Fibroblast of pulmonary artery (primary cell): Measurements from ENCODE around the gene RAB11FIP3.
"Not testable (repeated sequence)": the region's sequence is repeated elsewhere in the genome, so short reads cannot be mapped to it uniquely, and the experiment has no call there.

Experiments used
- DNase-seq: peaks from one replicate; pipeline ENCODE4 v3.0.0-alpha.2; 2010; ENCODE audit warnings: low read depth
- H3K4me3 ChIP-seq: replicated peaks from 2 replicates; pipeline ENCODE4 v1.5.1; 2011; ENCODE audit warnings: low read depth, mild to moderate bottlenecking, control low read depth, low read length, moderate library complexity
- TF ChIP-seq, protein P1 (sequence below): IDR thresholded peaks from 2 replicates; pipeline ENCODE4 v1.5.1; 2011; ENCODE audit warnings: mild to moderate bottlenecking, control low read depth, low read length, inconsistent platforms; ENCODE audit errors: missing control alignments

Gene RAB11FIP3

DNA sequence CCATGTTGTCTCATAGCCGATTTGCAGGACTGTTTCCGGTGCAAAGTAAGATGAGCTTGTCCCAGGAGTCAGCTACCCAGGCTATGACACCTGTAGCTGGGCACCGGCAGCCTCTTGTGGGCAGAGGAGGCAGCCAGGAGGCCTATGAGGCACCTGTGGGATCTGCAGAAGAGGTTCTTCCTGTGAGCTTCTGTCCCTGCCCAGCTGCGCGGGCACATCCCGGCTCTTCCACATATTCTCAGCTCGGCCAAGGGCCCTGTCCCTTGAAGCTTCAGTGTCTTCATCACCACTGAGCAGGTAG, 80.7 kb downstream of the RAB11FIP3 start:
- DNase-seq = no peak
- TF ChIP-seq, protein P1, sequence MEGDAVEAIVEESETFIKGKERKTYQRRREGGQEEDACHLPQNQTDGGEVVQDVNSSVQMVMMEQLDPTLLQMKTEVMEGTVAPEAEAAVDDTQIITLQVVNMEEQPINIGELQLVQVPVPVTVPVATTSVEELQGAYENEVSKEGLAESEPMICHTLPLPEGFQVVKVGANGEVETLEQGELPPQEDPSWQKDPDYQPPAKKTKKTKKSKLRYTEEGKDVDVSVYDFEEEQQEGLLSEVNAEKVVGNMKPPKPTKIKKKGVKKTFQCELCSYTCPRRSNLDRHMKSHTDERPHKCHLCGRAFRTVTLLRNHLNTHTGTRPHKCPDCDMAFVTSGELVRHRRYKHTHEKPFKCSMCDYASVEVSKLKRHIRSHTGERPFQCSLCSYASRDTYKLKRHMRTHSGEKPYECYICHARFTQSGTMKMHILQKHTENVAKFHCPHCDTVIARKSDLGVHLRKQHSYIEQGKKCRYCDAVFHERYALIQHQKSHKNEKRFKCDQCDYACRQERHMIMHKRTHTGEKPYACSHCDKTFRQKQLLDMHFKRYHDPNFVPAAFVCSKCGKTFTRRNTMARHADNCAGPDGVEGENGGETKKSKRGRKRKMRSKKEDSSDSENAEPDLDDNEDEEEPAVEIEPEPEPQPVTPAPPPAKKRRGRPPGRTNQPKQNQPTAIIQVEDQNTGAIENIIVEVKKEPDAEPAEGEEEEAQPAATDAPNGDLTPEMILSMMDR = no peak
- H3K4me3 ChIP-seq = no peak overlapping the region

DNA sequence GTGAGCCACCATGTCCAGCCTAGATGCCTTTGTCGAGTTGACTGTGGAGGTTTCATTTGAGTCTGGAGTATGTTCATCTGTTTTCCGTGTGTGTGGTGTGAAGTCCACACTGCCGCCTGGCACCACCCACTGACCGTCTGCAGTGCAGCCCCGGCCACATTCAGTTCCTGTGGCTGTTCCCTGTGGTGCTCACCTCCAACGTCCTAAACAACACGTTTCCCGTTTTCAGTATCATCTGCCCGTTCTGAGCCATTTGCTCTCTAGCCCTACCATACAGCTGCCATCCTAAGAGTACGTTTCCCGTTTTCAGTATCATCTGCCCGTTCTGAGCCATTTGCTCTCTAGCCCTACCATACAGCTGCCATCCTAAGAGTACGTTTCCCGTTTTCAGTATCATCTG, 82.1 kb downstream of the RAB11FIP3 start:
- not testable (repeated sequence) for H3K4me3 ChIP-seq, DNase-seq

DNA sequence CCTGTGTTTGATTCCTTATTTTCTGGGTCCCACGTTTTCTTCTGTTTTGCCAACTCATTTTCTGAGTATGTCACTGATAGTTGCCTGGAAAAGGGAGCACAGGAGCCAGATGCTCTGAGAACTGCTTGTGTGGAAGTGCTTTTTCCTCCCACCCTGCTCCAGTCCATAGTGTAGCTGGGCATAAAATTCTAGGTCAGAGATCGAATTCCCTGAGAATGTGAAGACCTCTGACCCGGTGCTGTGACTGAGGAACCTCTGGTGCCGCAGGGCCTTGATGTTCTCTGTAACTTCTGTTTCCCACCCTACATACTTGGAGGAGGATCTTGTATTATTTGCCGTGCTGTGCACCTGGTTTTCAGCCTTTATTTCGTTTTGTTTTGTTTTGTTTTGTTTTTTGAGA, 82.5 kb downstream of the RAB11FIP3 start:
- no peak for DNase-seq
- TF ChIP-seq, protein P1 = no peak
- no peak overlapping the region for H3K4me3 ChIP-seq

DNA sequence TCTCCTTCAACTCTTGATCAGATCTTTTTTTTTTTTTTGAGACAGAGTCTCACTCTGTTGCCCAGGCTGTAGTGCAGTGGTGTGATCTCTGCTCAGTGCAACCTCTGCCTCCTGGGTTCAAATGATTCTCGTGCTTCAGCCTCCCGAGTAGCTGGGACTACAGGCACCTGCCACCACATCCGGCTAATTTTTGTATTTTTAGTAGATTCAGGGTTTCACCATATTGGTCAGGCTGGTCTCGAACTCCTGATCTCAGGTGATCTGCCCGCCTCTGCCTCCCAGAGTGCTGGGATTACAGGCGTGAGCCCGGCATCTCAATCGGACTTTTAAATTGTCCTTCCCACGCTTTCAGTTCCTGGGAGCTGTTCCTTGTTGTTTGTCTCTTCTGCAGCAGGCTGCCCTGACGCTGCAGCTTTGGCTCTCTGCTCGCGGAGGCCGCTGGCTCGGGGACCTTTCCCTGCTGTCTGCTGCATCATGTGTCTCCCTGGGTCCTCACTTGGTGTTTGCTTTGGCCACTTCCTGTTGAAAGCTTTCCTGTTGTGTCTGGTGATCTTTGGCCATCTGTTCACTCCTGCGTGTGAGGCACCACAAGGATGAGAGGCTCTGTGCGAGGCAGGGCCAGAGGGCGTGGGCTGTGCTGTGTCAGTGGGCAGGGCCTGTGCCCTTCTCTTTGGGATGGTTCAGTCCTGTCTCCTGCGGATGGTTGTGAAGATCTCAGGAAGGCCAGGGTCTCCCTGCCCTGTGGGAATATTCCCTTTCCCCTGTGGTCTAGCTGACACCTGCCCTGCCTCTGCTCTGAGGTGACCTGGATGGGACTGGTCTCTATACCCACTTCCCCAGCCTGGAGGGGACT, 83.7 kb downstream of the RAB11FIP3 start:
- no peak overlapping the region for H3K4me3 ChIP-seq
- DNase-seq = peak; percentile 14
- TF ChIP-seq, protein P1 = no peak

DNA sequence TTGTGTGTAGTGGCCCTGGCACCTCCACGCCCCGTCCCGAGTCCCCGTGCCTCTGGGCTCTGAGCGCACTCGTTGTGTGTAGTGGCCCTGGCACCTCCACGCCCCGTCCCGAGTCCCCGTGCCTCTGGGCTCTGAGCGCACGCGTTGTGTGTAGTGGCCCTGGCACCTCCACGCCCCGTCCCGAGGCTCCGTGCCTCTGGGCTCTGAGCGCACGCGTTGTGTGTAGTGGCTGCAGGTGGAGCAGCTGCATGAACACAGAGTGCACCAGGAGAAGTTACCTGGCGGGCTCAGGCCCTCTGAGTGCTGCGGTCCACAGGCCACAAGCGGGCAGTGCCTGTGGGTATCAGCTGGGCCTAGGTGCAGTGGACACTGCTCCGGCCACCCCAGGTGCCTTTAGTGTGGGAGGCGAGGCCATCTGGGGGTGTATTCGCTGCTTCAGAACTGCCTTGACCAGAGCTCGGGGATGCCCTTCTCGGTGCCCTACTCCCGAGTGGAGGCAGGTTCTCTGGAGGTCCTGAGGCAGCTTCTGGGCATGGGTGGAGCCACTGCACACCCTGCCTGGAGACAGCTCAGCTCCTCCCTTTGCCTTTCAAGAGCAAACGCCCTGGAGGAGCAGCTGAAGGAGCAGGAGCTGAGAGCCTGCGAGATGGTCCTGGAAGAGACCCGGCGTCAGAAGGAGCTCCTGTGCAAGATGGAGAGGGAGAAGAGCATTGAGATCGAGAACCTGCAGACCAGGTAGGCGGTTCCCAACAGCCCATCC, 84.8 kb downstream of the RAB11FIP3 start:
- no peak overlapping the region for H3K4me3 ChIP-seq
- TF ChIP-seq, protein P1 = no peak
- DNase-seq = no peak

DNA sequence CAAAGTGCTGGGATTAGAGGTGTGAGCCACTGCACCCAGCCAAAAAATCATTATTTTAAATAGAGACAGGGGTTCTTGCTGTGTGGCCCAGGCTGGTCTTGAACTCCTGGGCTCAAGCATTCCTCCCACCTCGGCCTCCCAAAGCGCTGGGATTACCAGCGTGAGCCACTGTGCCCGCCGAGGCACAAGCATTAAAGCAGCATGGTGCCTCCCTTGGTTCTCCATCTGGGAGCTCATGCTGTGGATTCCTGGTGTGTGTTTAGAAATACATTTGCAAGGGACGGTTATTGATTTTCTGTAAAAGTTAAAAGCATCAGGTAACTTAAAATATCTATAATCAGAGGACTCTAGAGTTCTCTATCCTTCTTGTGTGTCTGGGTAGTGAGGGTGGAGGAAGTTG, 87.4 kb downstream of the RAB11FIP3 start:
- no peak for DNase-seq
- TF ChIP-seq, protein P1 = no peak
- H3K4me3 ChIP-seq = no peak overlapping the region

DNA sequence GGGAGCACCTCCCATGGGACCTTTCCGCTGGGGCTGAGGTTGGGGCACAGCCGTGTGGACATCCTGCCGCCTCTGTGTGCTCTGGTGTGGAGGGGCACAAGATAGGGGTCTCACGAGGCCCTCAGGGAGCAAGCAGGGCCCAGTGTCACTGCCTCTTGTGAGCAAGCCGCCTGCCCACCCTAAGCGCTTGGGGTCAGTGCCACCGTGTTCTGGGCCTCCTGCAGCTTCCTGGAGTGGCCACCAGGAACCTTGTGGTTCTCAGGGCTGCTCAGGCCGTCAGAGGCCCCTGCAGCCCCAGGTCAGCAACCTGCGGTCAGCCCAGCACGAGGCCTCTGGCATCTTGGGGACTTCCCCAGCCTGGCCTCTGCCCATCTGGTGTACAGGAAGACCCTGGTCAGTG, 88.5 kb downstream of the RAB11FIP3 start:
- TF ChIP-seq, protein P1 = no peak
- DNase-seq = no peak
- no peak overlapping the region for H3K4me3 ChIP-seq
